HEK293 (cell line): ENCODE data around the gene FAM110D.

ENCODE experiments used
- CTCF ChIA-PET: fragments of 350-600 bp; formaldehyde crosslinking; extraction: SDS; loops from one replicate; lab custom pipeline; 2021; ENCODE audit warnings: antibody characterized with exemption; lab: Yijun Ruan, JAX
- POLR2A ChIA-PET: fragments of 300-600 bp; formaldehyde crosslinking; extraction: SDS; loops from one replicate; lab custom pipeline; 2020; ENCODE audit warnings: antibody characterized with exemption, inconsistent platforms; lab: Yijun Ruan, JAX
- H3K27ac ChIP-seq: fragments of 200-500 bp; sonication (Bioruptor generic); 2 replicates; pipeline ENCODE4 v1.5.1; 2014; ENCODE audit warnings: low read depth, low read length, control low read depth, inconsistent platforms; ENCODE audit errors: extremely low read depth
- H3K36me3 ChIP-seq, 2 experiments: fragments of 200-500 bp in 1 of 2; sonication (Bioruptor generic) in 1 of 2; 1 replicate in 1 of 2; 2 replicates in 1 of 2; pipeline ENCODE4 v1.5.1; 2014 to 2017; ENCODE audit warnings: inconsistent platforms in 2 of 2, low read length in 2 of 2; ENCODE audit not compliant: control insufficient read depth in 2 of 2, insufficient read depth in 1 of 2
- H3K4me1 ChIP-seq: fragments of 200-500 bp; sonication (Bioruptor generic); 2 replicates; pipeline ENCODE4 v1.5.1; 2014; ENCODE audit warnings: mild to moderate bottlenecking, low read length, inconsistent platforms; ENCODE audit not compliant: control insufficient read depth, insufficient read depth
- H3K4me3 ChIP-seq: 2 replicates; pipeline ENCODE4 v1.5.1; 2011; ENCODE audit warnings: low read depth, mild to moderate bottlenecking, control low read depth, low read length, moderate library complexity
- H3K9me3 ChIP-seq: fragments of 200-500 bp; sonication (Bioruptor generic); 2 replicates; pipeline ENCODE4 v1.5.1; 2014; ENCODE audit warnings: low read depth, low read length, inconsistent platforms; ENCODE audit not compliant: control insufficient read depth, insufficient read depth
- GLIS2 ChIP-seq: fragments of 450-650 bp; formaldehyde crosslinking; IDR thresholded peaks from 2 replicates; pipeline ENCODE4 v1.5.1; 2016; ENCODE audit warnings: missing biosample characterization, missing genetic modification characterization
- KLF17 ChIP-seq: fragments of 450-650 bp; formaldehyde crosslinking; IDR thresholded peaks from 2 replicates; pipeline ENCODE4 v1.5.1; 2016; ENCODE audit warnings: missing biosample characterization, missing genetic modification characterization
- OSR2 ChIP-seq: fragments of 450-650 bp; formaldehyde crosslinking; IDR thresholded peaks from 2 replicates; pipeline ENCODE4 v1.5.1; 2016; ENCODE audit warnings: missing biosample characterization, missing genetic modification characterization
- SETDB1 ChIP-seq: IDR thresholded peaks from one replicate; pipeline ENCODE4 v1.6.1; 2017; ENCODE audit warnings: mild to moderate bottlenecking, low read length, moderate library complexity, mixed read lengths; ENCODE audit not compliant: insufficient read length
- ZBTB11 ChIP-seq: fragments of 450-650 bp; formaldehyde crosslinking; conservative IDR thresholded peaks from 2 replicates; pipeline ENCODE4 v1.5.1; 2016; ENCODE audit warnings: low read depth, missing biosample characterization, missing genetic modification characterization
- ZBTB26 ChIP-seq: fragments of 450-650 bp; formaldehyde crosslinking; optimal IDR thresholded peaks from 2 replicates; pipeline ENCODE3; 2016; ENCODE audit warnings: missing biosample characterization, mild to moderate bottlenecking, missing genetic modification characterization
- ZNF10 ChIP-seq: fragments of 450-650 bp; formaldehyde crosslinking; IDR thresholded peaks from 2 replicates; pipeline ENCODE4 v1.5.1; 2017; ENCODE audit warnings: missing biosample characterization, missing genetic modification characterization
- ZNF146 ChIP-seq: fragments of 450-650 bp; formaldehyde crosslinking; IDR thresholded peaks from 2 replicates; pipeline ENCODE4 v1.5.1; 2016; ENCODE audit warnings: missing biosample characterization, missing genetic modification characterization
- ZNF175 ChIP-seq: fragments of 450-650 bp; formaldehyde crosslinking; IDR thresholded peaks from 2 replicates; pipeline ENCODE4 v1.5.1; 2016; ENCODE audit warnings: missing biosample characterization, missing genetic modification characterization
- ZNF398 ChIP-seq: fragments of 450-650 bp; formaldehyde crosslinking; IDR thresholded peaks from 2 replicates; pipeline ENCODE4 v1.5.1; 2017; ENCODE audit warnings: missing biosample characterization, missing genetic modification characterization
- ZNF449 ChIP-seq: fragments of 450-650 bp; formaldehyde crosslinking; IDR thresholded peaks from 2 replicates; pipeline ENCODE4 v1.5.1; 2017; ENCODE audit warnings: missing biosample characterization, mild to moderate bottlenecking, missing genetic modification characterization, moderate library complexity
- ZNF501 ChIP-seq: fragments of 450-650 bp; formaldehyde crosslinking; IDR thresholded peaks from 2 replicates; pipeline ENCODE4 v1.5.1; 2016; ENCODE audit warnings: missing biosample characterization, missing genetic modification characterization
- ZNF514 ChIP-seq: fragments of 450-650 bp; formaldehyde crosslinking; IDR thresholded peaks from 2 replicates; pipeline ENCODE4 v1.5.1; 2016; ENCODE audit warnings: missing biosample characterization, missing genetic modification characterization
- ZNF518A ChIP-seq: fragments of 450-650 bp; formaldehyde crosslinking; conservative IDR thresholded peaks from 2 replicates; pipeline ENCODE4 v1.5.1; 2016; ENCODE audit warnings: low read depth, missing biosample characterization, missing genetic modification characterization
- ZNF521 ChIP-seq: fragments of 450-650 bp; formaldehyde crosslinking; IDR thresholded peaks from 2 replicates; pipeline ENCODE4 v1.5.1; 2017; ENCODE audit warnings: missing biosample characterization, mild to moderate bottlenecking, missing genetic modification characterization
- ZNF560 ChIP-seq: fragments of 450-650 bp; formaldehyde crosslinking; IDR thresholded peaks from 2 replicates; pipeline ENCODE4 v1.5.1; 2017; ENCODE audit warnings: missing biosample characterization, missing genetic modification characterization, borderline replicate concordance
- ZSCAN18 ChIP-seq: fragments of 450-650 bp; formaldehyde crosslinking; IDR thresholded peaks from 2 replicates; pipeline ENCODE4 v1.5.1; 2016; ENCODE audit warnings: missing biosample characterization, missing genetic modification characterization

The FAM110D gene

GRCh38 chr1:26210147-26210870, 51.4 kb downstream of the FAM110D start:
- CTCF ChIA-PET = interaction anchor here (1.1 to 1.5 kb wide), 2 partner anchors 23 to 174 kb away, joined by 3 to 6 read pairs; partner anchors contain the start of gene CEP85
- Histone ChIP-seq H3K4me3 (no peak overlapping the region), H3K27ac (no peak overlapping the region), H3K9me3 (no peaks in the 10 kb centered on the region), H3K4me1 (no peaks in the 10 kb centered on the region), H3K36me3 (no peaks in the 10 kb centered on the region)
- TF ChIP-seq ZNF146 (tag by site-specific recombination) (no peak), OSR2 (no peak), ZNF521 (tag by site-specific recombination) (no peak), ZNF175 (tag by site-specific recombination) (no peak), ZBTB26 (no peak), ZNF449 (tag by site-specific recombination) (no peak), KLF17 (tag by site-specific recombination) (no peak), ZNF514 (tag by site-specific recombination) (no peak), ZNF10 (tag by site-specific recombination) (no peak), ZSCAN18 (tag by site-specific recombination) (no peak), ZNF560 (tag by site-specific recombination) (no peak), ZNF398 (tag by site-specific recombination) (no peak), ZNF518A (tag by site-specific recombination) (no peak), ZNF501 (tag by site-specific recombination) (no peak), SETDB1 (no peak), ZBTB11 (no peak), GLIS2 (no peak)
- POLR2A ChIA-PET = interaction anchor here (0.7 kb wide), 1 partner anchor 37 kb away, joined by 3 read pairs; no protein-coding TSS in a partner anchor
